Pulmonary artery endothelial cell (primary cell): ENCODE results near the gene PCCA. TPM values are rescaled to one million over a fixed set of nuclear protein-coding genes. Genes with fewer than 3 reads are reported as not detected.
"Not testable (repeated sequence)": the region's sequence is repeated elsewhere in the genome, so short reads cannot be mapped to it uniquely, and the experiment has no call there.

Experiments used
- DNase-seq: peaks from one replicate; pipeline ENCODE4 v3.0.0-alpha.2; 2011; ENCODE audit warnings: low read depth, low spot score
- total RNA-seq: library from RNA; depleted of rRNA; stranded (reverse); fragments of >200 nt; gene quantifications from 2 replicates; pipeline ENCODE4 v1.2.3, GENCODE V29; 2014

PCCA gene
- total RNA-seq, 1 donor from 2014 or later, result 28.6 TPM

- DNase-seq, result no peak
Observed at GRCh38 chr13:100235311-100235901, 146.5 kb downstream of the PCCA start.

GRCh38 chr13:100240109-100240779 is 151.4 kb downstream of the PCCA start:
- no peak for DNase-seq

DNA sequence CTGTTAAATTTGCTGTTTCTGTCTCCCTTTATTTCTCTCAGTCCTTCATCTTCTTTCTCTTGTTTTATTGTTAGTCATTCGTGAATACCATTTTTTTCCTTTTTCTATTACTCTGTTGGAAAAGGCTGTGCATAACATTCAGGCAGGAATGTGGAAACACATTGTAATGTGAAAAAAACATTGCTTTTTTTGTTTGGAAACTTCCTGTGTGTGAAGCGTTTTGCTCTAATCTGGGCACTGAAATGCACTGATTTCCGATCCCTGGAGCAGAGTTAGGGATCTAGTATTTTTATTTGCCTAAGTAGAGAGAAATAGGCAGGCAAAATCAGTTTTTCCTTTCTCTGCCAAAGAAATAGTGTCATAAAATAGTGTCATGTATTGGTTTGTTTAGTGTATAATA is 155.5 kb downstream of the PCCA start:
- DNase-seq, result peak; percentile 57

- DNase-seq, result no peak
Observed at GRCh38 chr13:100245104-100245503, 156.2 kb downstream of the PCCA start.

DNA sequence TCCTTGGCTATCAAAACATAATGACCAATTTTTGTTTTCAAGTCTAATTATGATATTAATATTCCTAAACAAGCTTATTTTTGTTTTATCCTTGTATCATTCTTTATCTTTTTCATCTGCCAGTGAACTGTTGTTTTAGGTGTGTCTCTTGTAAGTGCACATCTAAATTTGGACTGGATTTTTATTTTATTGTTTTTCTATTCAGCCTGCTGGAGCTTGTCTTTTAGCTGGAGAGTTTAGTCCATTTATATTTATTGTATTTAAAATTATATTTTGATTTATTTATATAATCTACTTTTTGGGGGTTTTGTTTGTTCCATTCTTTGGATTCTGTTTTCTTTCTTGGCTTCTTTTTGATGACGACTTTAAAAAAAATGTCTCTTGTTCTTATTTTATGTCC is 159.0 kb downstream of the PCCA start:
- no peak for DNase-seq

DNA sequence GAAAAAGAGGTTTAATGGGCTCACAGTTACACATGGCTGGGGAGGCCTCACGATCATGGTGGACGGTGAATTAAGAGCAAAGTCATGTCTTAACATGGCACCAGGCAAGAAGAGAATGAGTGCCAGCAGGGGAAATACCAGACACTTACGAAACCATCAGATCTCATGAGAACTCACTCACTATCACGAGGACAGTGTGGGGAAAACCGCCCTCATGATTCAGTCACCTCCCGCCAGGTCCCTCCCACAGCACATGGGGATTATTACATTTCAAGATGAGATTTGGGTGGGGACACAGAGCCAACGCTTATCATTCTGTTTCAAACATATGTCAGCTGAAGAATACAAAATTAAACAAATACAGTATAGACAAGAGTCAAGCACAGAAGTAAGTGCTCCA is 165.1 kb downstream of the PCCA start:
- no peak for DNase-seq

- no peak for DNase-seq
Observed at GRCh38 chr13:100262404-100262803, 173.5 kb downstream of the PCCA start.

GRCh38 chr13:100266026-100266425 is 177.1 kb downstream of the PCCA start:
- DNase-seq, result no peak

DNA sequence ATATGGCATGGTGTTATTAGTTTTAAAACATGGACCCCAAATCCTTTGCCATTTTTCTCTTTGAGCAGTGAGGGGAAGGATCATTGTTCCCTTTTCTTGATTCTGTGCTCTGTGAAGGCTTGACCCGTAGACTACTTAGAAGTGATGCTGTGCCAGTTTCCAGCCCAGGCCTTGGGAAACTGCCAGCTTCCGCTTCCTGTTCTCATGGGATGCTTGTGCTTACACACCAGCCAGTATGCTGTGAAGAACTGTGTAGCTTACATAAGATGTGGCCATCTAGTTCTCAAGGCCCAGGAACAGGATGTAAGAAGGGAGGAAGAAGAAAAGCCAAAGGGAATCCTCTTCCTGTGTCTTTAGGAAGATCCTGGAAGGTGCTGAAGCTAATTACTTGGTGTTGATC is 180.9 kb downstream of the PCCA start:
- peak; percentile 83 for DNase-seq

GRCh38 chr13:100273138-100273537 is 184.2 kb downstream of the PCCA start:
- DNase-seq, result no peak

DNA sequence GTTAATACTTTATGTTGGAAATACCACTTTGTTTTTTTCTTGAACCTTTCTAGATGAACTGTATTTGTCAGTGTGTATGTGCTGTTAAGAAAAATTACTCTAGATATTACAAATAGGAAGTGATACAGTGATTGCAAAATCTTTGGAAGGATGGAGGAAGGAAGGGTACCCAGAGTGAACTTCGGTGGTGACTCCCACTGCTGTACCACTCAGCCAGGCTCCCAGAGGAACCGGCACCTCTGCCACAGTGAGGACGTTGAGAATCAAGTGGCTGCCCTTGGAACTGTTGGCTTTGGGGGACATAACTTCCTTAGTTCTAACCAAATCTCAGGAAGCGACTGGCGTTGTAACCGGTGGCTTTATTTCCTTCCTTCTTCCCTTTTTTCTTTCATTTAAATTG is 184.7 kb downstream of the PCCA start:
- DNase-seq, result no peak

GRCh38 chr13:100274942-100275506 is 186.1 kb downstream of the PCCA start:
- no peak for DNase-seq

DNA sequence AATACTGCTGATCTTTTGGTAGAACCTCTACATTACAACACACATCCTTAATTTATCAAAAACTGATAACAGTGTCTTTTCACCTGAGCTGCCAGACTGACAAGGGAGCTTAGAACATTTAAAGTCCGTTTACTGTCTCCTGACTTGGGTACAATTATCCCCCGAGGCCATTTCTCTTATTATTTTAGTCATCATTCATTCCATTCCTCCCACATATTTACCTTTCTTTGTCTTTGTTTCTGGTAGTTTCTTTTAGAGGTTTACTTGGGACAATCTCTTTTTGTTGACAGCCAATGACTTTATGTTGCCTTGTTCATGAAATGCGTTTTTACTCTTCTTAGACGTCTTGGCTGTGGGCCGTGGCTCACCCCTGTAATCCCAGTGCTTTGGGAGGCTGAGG is 186.9 kb downstream of the PCCA start:
- no peak for DNase-seq

DNA sequence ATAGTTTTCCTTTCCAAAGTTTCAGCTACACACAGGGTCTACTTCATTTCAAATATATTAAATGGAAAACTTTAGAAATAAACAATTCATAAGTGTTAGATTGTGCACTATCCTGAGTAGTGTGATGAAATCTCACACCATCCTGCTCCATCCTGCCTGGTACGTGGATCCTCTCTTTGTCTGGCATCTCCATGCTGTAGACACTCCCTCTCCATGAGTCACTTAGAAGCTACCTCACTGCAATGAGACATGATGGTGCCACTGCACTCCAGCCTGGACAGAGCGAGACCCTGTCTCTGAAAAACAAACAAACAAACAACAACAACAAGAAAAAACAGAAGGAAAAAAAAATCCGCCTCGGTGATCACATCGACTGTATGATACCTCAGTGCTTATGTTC is 191.8 kb downstream of the PCCA start:
- DNase-seq, result no peak

- not testable (repeated sequence) for DNase-seq
Observed at GRCh38 chr13:100282306-100282705, 193.4 kb downstream of the PCCA start.

GRCh38 chr13:100290165-100290801 is 201.4 kb downstream of the PCCA start:
- DNase-seq, result no peak

GRCh38 chr13:100291624-100292023 is 202.7 kb downstream of the PCCA start:
- DNase-seq, result no peak

GRCh38 chr13:100297413-100297812 is 208.5 kb downstream of the PCCA start:
- no peak for DNase-seq

DNA sequence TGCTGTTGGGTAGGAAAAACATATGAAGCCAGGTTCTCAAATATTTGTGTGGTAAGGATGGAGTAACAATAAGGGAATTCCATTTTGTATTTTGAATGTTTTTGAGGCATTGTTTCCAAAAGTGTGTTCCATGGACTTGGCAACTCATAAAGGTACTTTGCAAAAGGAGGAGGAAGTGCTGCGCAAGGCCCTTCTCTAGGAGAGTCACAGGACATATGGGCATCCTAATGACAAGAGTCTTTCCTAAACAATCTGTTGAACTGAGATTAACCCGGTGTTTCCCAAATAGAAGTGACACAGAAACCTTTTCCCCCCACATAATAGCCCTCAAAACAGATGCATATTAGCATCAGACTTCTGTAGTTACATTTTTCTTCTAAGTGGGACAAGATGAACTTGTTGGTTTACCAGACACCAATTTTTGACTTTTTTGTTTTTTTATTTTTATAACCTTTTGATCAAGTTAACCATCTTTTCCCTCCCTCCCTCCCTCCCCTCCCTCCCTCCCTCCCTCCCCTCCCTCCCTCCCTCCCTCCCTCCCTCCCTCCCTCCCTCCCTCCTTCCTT is 209.3 kb downstream of the PCCA start:
- peak; percentile 29 for DNase-seq

DNA sequence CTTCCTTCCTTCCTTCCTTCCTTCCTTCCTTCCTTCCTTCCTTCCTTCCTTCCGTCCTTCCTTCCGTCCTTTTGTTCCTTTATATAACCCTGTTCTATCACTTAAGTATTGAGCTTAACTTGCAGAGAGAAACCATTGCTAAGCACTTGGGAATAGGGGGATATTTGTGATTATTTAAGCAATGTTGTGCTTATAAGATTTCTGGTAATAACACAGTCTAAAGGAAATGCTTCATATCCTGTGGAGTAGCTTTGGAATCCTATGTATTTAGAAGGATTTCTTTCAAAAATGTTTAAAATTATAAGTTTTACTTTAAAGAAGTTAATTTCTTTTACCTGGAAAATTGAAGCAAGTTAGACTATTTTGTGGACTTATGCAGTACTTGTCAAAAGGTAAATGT is 209.8 kb downstream of the PCCA start:
- DNase-seq, result peak; percentile 11

DNA sequence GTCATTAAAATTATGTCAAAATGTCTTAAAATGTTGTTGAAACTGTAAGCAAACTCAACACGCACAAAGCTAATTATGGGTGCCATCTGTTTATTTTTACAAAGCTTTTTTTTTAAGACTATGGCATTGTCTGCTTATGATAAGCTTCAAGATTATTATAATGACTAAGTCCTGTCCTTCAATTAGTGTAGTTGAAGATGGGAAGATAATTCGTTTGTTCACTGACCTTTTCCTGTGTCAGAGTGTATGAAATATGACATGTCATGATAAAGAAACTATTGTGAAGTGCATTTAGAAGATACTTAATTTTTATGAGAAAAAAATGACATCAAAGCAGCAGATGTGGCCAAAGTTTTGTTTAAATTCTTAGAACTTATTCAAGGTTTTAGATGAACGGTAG is 211.3 kb downstream of the PCCA start:
- no peak for DNase-seq

DNA sequence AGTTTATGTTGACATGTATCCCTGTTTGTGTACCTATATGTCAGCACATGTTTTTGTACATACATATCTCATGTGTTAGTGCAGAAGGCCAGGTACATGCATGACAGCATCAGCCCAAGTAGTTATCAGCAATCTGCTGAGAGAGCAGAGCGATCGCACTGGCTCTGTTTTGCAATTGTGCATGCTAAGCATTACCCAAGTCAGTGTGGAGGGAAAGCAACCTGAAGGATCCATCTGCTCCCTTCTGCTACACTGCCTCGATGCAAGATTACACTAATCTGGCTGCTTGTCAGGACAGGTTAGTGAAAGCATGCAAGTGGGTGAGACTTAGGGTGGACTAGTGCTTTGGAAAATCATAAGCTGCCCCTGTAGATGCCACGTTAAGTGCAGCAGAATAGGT is 211.8 kb downstream of the PCCA start:
- no peak for DNase-seq
